SK-N-SH (cell line): ENCODE measurements around the gene DCLK1. TPM values are rescaled to one million over a fixed set of nuclear protein-coding genes. Genes with fewer than 3 reads are reported as not detected.
A peak's percentile ranks its signal among the peaks of the same experiment; 100 is the strongest.

Source experiments
- CTCF ChIA-PET: fragments of 300-600, 350-600 bp; formaldehyde crosslinking; extraction: SDS; loops from one replicate; lab custom pipeline; 2021; lab: Yijun Ruan, JAX
- POLR2A ChIA-PET: fragments of 350-600 bp; sonication (Branson Sonifier 250); formaldehyde crosslinking; extraction: SDS; loops from one replicate; lab custom pipeline; 2020; ENCODE audit warnings: antibody characterized with exemption, inconsistent platforms; lab: Yijun Ruan, JAX
- DNase-seq: peaks from one replicate; pipeline ENCODE4 v3.0.0; 2012
- H2AFZ ChIP-seq: fragments of 200-600 bp; sonication (generic); 2 replicates; pipeline ENCODE4 v1.8.1; 2016; ENCODE audit warnings: antibody characterized with exemption, mild to moderate bottlenecking, low read depth
- H3F3A ChIP-seq: fragments of 200-600 bp; sonication (generic); replicated peaks from 2 replicates; pipeline ENCODE3; 2016; ENCODE audit warnings: antibody characterized with exemption, mild to moderate bottlenecking; ENCODE audit not compliant: insufficient read depth
- H3K27ac ChIP-seq, 2 experiments: fragments of 200-500 bp in 1 of 2; fragments of 200-600 bp in 1 of 2; sonication (Bioruptor generic) in 1 of 2; sonication (generic), shearing (Covaris generic) in 1 of 2; 2 replicates each; pipeline versions ENCODE4 v1.5.1 to v1.6.1; 2014 to 2016; ENCODE audit warnings: low read depth in 2 of 2, inconsistent platforms in 1 of 2, low read length in 1 of 2, mild to moderate bottlenecking in 1 of 2, mixed read lengths in 1 of 2
- H3K27me3 ChIP-seq: fragments of 200-600 bp; sonication (generic), shearing (Covaris generic); 2 replicates; pipeline ENCODE4 v1.6.1; 2016; ENCODE audit warnings: mixed run types; ENCODE audit not compliant: insufficient read depth
- H3K36me3 ChIP-seq, 2 experiments: fragments of 200-500 bp in 1 of 2; fragments of 200-600 bp in 1 of 2; sonication (Bioruptor generic) in 1 of 2; sonication (generic) in 1 of 2; replicated peaks in 1 of 2; 2 replicates each; pipeline versions ENCODE3 to v1.5.1; 2014 to 2016; ENCODE audit warnings: low read length in 1 of 2, mild to moderate bottlenecking in 1 of 2; ENCODE audit not compliant: insufficient read depth in 2 of 2, control insufficient read depth in 1 of 2
- H3K4me1 ChIP-seq, 2 experiments: fragments of 200-500 bp in 1 of 2; fragments of 200-600 bp in 1 of 2; sonication (Bioruptor generic) in 1 of 2; sonication (generic), shearing (Covaris generic) in 1 of 2; 2 replicates each; pipeline versions ENCODE4 v1.5.1 to v1.6.1; 2014 to 2016; ENCODE audit warnings: low read depth in 1 of 2, low read length in 1 of 2, mixed run types in 1 of 2; ENCODE audit not compliant: insufficient read depth in 2 of 2, control insufficient read depth in 1 of 2
- H3K4me2 ChIP-seq: fragments of 200-600 bp; sonication (generic), shearing (Covaris generic); 2 replicates; pipeline ENCODE4 v1.6.1; 2017; ENCODE audit warnings: mixed run types
- H3K4me3 ChIP-seq, 2 experiments: fragments of 200-500 bp in 1 of 2; fragments of 200-600 bp in 1 of 2; sonication (Bioruptor generic) in 1 of 2; sonication (generic), shearing (Covaris generic) in 1 of 2; 2 replicates each; pipeline versions ENCODE4 v1.5.1 to v1.8.1; 2014 to 2016; ENCODE audit warnings: low read depth in 2 of 2, inconsistent platforms in 1 of 2, low read length in 1 of 2, mild to moderate bottlenecking in 1 of 2, mixed read lengths in 1 of 2, moderate library complexity in 1 of 2
- H3K79me2 ChIP-seq: fragments of 200-600 bp; sonication (generic); 2 replicates; pipeline ENCODE4 v1.8.1; 2017; ENCODE audit warnings: mild to moderate bottlenecking; ENCODE audit not compliant: insufficient read depth
- H3K9ac ChIP-seq: fragments of 200-600 bp; sonication (generic); 2 replicates; pipeline ENCODE4 v1.6.1; 2017; ENCODE audit warnings: mixed run types
- H3K9me2 ChIP-seq: fragments of 200-600 bp; sonication (generic); 2 replicates; pipeline ENCODE4 v1.6.1; 2017; ENCODE audit warnings: mixed run types
- H3K9me3 ChIP-seq: fragments of 200-600 bp; sonication (generic); 2 replicates; pipeline ENCODE4 v1.6.1; 2017; ENCODE audit warnings: mixed run types, mild to moderate bottlenecking, moderate library complexity
- H4K20me1 ChIP-seq: fragments of 200-600 bp; sonication (generic); 2 replicates; pipeline ENCODE4 v1.6.1; 2017; ENCODE audit warnings: mild to moderate bottlenecking, mixed run types; ENCODE audit not compliant: insufficient read depth
- CHD2 ChIP-seq: fragments of 150-350 bp; IDR thresholded peaks from 2 replicates; pipeline ENCODE4 v1.6.1; 2018; ENCODE audit warnings: low read length; ENCODE audit not compliant: partially characterized antibody
- CTCF ChIP-seq: fragments of 200-600 bp; sonication (generic); IDR thresholded peaks from 2 replicates; pipeline ENCODE4 v1.6.1; 2017; ENCODE audit warnings: antibody characterized with exemption, mild to moderate bottlenecking, moderate library complexity
- ELF1 ChIP-seq: IDR thresholded peaks from 2 replicates; pipeline ENCODE4 v1.4.0; 2012
- EP300 ChIP-seq, 2 experiments: IDR thresholded peaks; 2 replicates each; pipeline versions ENCODE4 v1.4.0 to v1.6.1; 2012; ENCODE audit warnings: borderline replicate concordance in 1 of 2, low read depth in 1 of 2, low read length in 1 of 2
- EZH2phosphoT487 ChIP-seq: fragments of 200-600 bp; sonication (generic); IDR thresholded peaks from 2 replicates; pipeline ENCODE4 v1.6.1; 2017; ENCODE audit warnings: low read depth, mixed run types, mild to moderate bottlenecking, antibody characterized with exemption, moderate library complexity, borderline replicate concordance
- FOXM1 ChIP-seq: IDR thresholded peaks from 2 replicates; pipeline ENCODE4 v1.4.0; 2012; ENCODE audit warnings: low read depth, mild to moderate bottlenecking
- JUND ChIP-seq: IDR thresholded peaks from 2 replicates; pipeline ENCODE4 v1.4.0; 2012
- MEF2A ChIP-seq: IDR thresholded peaks from 2 replicates; pipeline ENCODE4 v1.4.0; 2012; ENCODE audit warnings: low read depth, borderline replicate concordance
- NFIC ChIP-seq: IDR thresholded peaks from 2 replicates; pipeline ENCODE4 v1.4.0; 2012; ENCODE audit warnings: borderline replicate concordance
- PBX3 ChIP-seq: IDR thresholded peaks from 2 replicates; pipeline ENCODE4; 2012
- RCOR1 ChIP-seq: fragments of 150-350 bp; IDR thresholded peaks from 2 replicates; pipeline ENCODE4 v1.6.1; 2017; ENCODE audit warnings: antibody characterized with exemption, low read length
- RFX5 ChIP-seq: IDR thresholded peaks from 2 replicates; pipeline ENCODE4 v1.6.1; 2012; ENCODE audit warnings: mild to moderate bottlenecking, improper control_type of control experiment, low read length
- TCF12 ChIP-seq: IDR thresholded peaks from 2 replicates; pipeline ENCODE4 v1.4.0; 2012
- TEAD4 ChIP-seq: IDR thresholded peaks from 2 replicates; pipeline ENCODE4 v1.4.0; 2012; ENCODE audit warnings: mild to moderate bottlenecking, borderline replicate concordance; ENCODE audit not compliant: insufficient read depth
- WGBS: methylation state at CpG from one replicate; pipeline ENCODE4 v1.1.6; 2017; ENCODE audit warnings: low lambda C conversion rate; 5-methylcytosine and 5-hydroxymethylcytosine counted together
- polyA plus RNA-seq, 3 experiments: library from polyadenylated mRNA; depleted of rRNA; stranded (reverse); fragments of >200 nt; gene quantifications; 2 replicates each; pipeline ENCODE4 v1.2.3, GENCODE V29; 2012
- TF ChIP-seq, protein P1 (sequence below): IDR thresholded peaks from 2 replicates; pipeline ENCODE4 v1.6.1; 2012; ENCODE audit warnings: mild to moderate bottlenecking, low read depth, low read length, moderate library complexity

DCLK1 gene
- polyA plus RNA-seq, 1 of the 3 experiments (the other 2 are of a cell fraction) = 1.1 TPM

- H3K36me3 ChIP-seq = peaks cover 0 to 3% of the 10 kb centered on the region in 2 experiments
- H3K9ac ChIP-seq = peak overlapping the region; percentile 50; the same call in 1 of the 2 replicates
- no peaks in the 10 kb centered on the region for H3K9me2 ChIP-seq
- peak overlapping the region; percentile 61 for H2AFZ ChIP-seq
- no peaks in the 10 kb centered on the region for H3K9me3 ChIP-seq
- peak overlapping the region; percentile 34 to 94; a peak in 3 of 4 replicates for H3K27ac ChIP-seq
- DNase-seq = no peak
- H3K4me2 ChIP-seq = peak overlapping the region; percentile 59
- CTCF ChIA-PET = interaction anchor here (0.7 to 1.4 kb wide), 2 partner anchors 62 to 145 kb away, joined by 3 to 4 read pairs; no protein-coding TSS in a partner anchor
- POLR2A ChIA-PET = no interaction called here
- H3F3A ChIP-seq = peaks cover 24% of the 10 kb centered on the region
- H3K4me3 ChIP-seq = peak overlapping the region in 1 of 2 experiments; percentile 13; a peak in 1 of 4 replicates
- no peak for TF ChIP-seq ELF1
- TF ChIP-seq TCF12 = peak; percentile 37; the same call in 1 of the 2 replicates
- peak in 1 of 2 experiments; percentile 18; a peak in 1 of 4 replicates for TF ChIP-seq EP300 (IDR thresholded peaks at IDR 0.05; ENCODE audit: borderline replicate concordance in 1 of 2, low read depth in 1 of 2, low read length in 1 of 2)
- TF ChIP-seq, all 33 proteins: peak for 2
- peaks cover 4 to 20% of the 10 kb centered on the region in 2 experiments; a peak in 3 of 4 replicates for H3K4me1 ChIP-seq
- no peaks in the 10 kb centered on the region for H3K79me2 ChIP-seq
- WGBS = 55% methylated on average over 13 of the region's 13 CpGs
- H3K27me3 ChIP-seq = no peaks in the 10 kb centered on the region
- H4K20me1 ChIP-seq = no peaks in the 10 kb centered on the region
Observed at GRCh38 chr13:35917252-35917941, 213.8 kb downstream of the DCLK1 start.

DNA sequence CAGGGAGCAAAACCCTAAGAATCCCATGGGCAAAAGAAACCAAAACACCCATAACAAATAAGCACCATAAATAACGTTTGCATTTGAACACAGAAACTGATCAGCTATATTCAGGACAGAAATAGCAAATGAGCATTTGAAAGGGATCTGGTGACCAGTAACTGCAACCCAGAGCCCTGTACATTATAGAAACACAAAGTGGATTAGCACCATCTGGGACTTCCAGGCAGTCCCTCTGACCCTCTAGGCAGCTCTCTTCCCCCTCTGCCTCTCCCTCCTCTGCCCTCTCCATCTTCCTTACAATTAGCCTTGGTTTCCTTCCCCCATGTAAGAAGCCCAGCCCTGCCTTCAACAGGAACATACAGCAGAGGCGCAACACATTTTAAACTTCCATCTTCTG lies 215.0 kb downstream of the DCLK1 start:
- Histone ChIP-seq H4K20me1 (no peaks in the 10 kb centered on the region), H3K4me2 (no peak overlapping the region), H3K9ac (no peak overlapping the region), H3K4me1 (peaks cover 4 to 14% of the 10 kb centered on the region in 2 experiments; a peak in 3 of 4 replicates), H3K9me2 (no peaks in the 10 kb centered on the region), H3K79me2 (no peaks in the 10 kb centered on the region), H3K27ac (peak overlapping the region in 1 of 2 experiments; percentile 94; a peak in 1 of 4 replicates), H3K27me3 (no peaks in the 10 kb centered on the region), H3K4me3 (no peak overlapping the region), H3F3A (peaks cover 19% of the 10 kb centered on the region), H2AFZ (no peak overlapping the region), H3K36me3 (peaks cover 0 to 3% of the 10 kb centered on the region in 2 experiments), H3K9me3 (no peaks in the 10 kb centered on the region)
- TF ChIP-seq JUND (no peak), MEF2A (no peak), TCF12 (no peak), RCOR1 (no peak), TEAD4 (no peak), EZH2phosphoT487 (no peak), CTCF (no peak), FOXM1 (no peak), RFX5 (no peak), NFIC (no peak), PBX3 (no peak), CHD2 (no peak)
- TF ChIP-seq, protein P1, sequence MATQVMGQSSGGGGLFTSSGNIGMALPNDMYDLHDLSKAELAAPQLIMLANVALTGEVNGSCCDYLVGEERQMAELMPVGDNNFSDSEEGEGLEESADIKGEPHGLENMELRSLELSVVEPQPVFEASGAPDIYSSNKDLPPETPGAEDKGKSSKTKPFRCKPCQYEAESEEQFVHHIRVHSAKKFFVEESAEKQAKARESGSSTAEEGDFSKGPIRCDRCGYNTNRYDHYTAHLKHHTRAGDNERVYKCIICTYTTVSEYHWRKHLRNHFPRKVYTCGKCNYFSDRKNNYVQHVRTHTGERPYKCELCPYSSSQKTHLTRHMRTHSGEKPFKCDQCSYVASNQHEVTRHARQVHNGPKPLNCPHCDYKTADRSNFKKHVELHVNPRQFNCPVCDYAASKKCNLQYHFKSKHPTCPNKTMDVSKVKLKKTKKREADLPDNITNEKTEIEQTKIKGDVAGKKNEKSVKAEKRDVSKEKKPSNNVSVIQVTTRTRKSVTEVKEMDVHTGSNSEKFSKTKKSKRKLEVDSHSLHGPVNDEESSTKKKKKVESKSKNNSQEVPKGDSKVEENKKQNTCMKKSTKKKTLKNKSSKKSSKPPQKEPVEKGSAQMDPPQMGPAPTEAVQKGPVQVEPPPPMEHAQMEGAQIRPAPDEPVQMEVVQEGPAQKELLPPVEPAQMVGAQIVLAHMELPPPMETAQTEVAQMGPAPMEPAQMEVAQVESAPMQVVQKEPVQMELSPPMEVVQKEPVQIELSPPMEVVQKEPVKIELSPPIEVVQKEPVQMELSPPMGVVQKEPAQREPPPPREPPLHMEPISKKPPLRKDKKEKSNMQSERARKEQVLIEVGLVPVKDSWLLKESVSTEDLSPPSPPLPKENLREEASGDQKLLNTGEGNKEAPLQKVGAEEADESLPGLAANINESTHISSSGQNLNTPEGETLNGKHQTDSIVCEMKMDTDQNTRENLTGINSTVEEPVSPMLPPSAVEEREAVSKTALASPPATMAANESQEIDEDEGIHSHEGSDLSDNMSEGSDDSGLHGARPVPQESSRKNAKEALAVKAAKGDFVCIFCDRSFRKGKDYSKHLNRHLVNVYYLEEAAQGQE = no peak
- CTCF ChIA-PET = interaction anchor here (0.9 to 1.5 kb wide), 4 partner anchors 9 to 63 kb away, joined by 3 to 4 read pairs (median 4); no protein-coding TSS in a partner anchor
- 57% methylated on average over 2 of the region's 2 CpGs for WGBS
- POLR2A ChIA-PET = no interaction called here
- peak; percentile 30 for DNase-seq
